Kasumi-1 (cell line): ENCODE results near the gene SIM2.
A peak's percentile ranks its signal among the peaks of the same experiment; 100 is the strongest.

Experiments
- DNase-seq, 2 experiments: peaks; one replicate each; lab custom pipeline; 2025; lab: John Stamatoyannopoulos, UW

SIM2 gene

DNA sequence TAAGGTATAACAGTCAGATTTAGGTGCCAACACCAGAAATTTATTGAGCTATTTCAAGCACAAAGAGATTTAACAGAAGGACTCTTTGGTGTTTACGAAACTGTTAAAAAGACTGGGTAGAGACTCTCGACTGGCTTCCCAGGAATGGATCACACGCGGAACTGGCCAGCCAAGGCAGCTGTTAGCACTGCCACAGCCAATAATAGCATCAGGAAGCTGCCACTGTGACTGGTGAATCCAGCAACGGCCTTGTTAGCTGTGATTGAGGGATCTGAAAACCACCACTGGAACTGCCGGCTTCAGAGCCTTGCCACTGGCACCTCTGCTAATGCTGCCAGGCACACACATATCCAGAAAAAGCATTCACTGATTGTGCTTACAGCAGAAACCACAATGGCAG is 10.6 kb upstream of the SIM2 start:
- no peak for DNase-seq

- no peak for DNase-seq
Measured at GRCh38 chr21:36689324-36689723, 9.6 kb upstream of the SIM2 start.

- DNase-seq = no peak
Measured at GRCh38 chr21:36690628-36691554, 8.0 kb upstream of the SIM2 start.

DNA sequence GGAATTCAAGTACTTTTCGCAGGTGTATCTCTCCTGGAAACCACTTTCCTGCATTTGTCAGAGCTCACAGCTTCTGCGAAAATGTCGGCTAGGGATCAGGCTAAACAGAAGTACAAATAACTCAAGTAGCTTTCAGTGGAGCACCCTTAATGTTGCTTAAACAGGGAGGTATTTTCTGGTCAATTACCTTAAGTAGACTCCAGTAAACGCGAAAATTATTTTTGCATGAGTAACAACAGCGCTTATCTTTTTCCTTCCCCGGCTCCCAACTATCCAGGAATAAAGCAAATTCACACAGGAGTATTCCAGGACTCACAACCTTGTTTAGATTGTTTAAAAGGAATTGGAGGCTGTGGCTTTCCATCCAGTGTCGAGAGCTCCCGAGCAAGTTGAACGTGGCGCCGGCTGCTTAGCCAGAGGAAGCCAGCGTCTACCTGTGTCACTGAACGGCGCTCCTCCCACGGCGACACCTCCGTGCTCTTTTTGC is 7.3 kb upstream of the SIM2 start:
- no peak for DNase-seq

GRCh38 chr21:36692114-36692834 is 6.6 kb upstream of the SIM2 start:
- DNase-seq = no peak

GRCh38 chr21:36692835-36693488 is 6.0 kb upstream of the SIM2 start:
- DNase-seq = no peak

GRCh38 chr21:36693489-36694030 is 5.4 kb upstream of the SIM2 start:
- no peak for DNase-seq

DNA sequence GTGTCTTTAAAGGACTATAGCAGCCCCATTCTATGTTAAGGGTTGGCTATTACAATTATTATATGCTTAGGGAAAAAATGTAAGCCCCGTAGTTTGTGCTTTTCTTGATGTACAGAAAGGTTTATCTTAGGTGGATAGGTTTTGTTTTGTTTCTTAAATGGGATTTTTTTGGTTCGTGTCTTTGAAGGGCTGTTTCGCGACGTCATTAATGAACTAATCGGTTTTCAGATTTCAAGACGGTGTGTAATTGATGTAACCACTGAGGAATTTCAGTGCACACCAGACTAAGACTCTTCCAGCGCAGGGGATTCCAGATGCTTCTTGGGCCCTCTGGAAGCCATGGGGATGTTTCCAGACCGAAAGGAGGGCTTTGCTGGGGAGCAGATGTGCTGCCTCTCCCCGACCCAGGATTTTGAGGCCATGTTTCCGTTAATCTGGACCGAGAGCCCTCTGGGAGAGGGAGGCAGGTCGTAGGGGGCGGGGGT is 4.8 kb upstream of the SIM2 start:
- no peak for DNase-seq

DNA sequence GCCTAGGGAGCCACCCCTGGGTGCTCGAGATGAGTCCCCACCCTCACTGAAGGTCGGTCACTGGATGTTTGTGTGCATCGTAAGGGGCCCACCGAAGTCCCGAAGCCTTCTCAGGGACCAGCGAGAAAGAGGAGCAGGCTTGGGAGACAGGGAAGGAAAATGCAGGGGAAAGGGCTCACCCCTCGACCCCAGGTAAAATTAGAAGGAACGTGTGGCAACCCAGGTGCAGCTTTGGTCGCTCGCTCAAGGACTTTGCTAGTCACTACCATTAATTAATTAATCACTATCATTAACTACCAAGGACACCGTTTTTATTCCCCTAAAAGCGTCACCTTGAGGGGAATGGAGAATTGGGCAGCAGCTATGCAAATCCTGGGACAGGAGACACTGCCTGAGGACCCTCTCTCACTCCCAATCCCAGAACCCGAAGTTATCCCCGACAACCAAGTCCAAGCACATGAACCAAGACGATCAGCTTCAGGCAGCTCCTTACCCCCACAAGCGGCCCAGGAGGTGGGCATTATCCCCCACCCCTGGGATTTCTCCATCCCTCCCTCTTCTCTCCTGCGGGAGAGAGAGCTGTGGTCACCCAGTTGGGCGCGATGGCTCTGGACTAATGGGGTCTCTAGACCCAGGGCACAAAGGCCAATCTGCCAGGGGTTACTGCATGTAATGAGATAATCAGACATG is 4.2 kb upstream of the SIM2 start:
- DNase-seq = no peak

- DNase-seq = no peak
Measured at GRCh38 chr21:36695283-36695634, 3.7 kb upstream of the SIM2 start.

GRCh38 chr21:36695671-36696389 is 3.1 kb upstream of the SIM2 start:
- no peak for DNase-seq

- no peak for DNase-seq
Measured at GRCh38 chr21:36696390-36697059, 2.4 kb upstream of the SIM2 start.

DNA sequence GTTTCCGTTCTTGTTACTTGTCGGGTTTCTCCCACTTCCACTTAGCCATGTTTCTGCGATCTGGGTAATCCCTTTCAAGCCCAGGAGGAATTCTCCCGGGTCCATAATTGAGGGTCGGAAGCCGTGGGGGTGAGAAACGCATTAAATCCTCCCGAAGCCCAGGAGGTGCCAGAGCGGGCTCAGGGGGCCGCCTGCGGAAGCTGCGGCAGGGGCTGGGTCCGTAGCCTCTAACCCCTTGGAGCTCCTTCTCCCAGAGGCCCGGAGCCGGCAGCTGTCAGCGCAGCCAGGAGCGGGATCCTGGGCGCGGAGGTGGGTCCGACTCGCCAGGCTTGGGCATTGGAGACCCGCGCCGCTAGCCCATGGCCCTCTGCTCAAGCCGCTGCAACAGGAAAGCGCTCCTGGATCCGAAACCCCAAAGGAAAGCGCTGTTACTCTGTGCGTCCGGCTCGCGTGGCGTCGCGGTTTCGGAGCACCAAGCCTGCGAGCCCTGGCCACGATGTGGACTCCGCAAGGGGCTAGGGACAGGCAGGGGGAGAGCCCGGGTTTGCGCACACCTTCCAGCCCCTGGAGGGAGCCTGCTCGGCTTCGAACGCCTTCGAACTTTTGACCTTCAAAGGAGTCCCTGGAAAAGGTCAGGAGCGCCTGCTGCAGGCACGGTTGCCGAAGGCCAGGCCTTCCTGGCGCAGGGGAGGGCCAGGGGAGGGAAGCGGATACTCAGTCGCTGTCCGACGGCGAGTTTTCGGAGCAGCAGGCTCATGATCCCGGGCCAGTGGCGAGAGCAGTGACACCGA is 1.7 kb upstream of the SIM2 start:
- DNase-seq = no peak

DNA sequence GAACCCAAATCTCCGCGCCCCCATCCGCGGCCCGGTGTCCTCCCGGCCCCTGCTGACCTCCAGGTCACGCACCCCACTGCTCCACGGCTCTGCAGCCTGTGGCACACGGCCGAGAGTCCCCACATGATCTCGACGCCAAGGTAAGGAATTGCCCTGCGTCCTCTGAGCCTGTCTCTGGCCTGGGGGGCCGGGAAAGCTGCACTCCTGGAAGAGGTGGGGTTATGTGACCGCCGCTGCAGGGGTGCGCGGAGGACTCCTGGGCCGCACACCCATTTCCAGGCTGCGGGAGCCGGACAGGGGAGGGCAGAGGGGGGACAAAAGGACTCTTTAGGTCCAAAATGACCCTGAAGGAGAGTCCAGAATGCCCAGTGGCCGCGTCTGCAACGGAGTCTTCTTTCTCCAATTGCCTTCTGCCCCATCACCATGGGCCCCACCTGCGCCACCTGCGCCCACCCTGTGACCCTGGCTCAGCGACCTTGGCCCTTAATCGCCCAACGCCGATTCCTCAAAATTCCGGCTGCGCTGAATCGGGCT is 997 bp upstream of the SIM2 start:
- no peak for DNase-seq

DNA sequence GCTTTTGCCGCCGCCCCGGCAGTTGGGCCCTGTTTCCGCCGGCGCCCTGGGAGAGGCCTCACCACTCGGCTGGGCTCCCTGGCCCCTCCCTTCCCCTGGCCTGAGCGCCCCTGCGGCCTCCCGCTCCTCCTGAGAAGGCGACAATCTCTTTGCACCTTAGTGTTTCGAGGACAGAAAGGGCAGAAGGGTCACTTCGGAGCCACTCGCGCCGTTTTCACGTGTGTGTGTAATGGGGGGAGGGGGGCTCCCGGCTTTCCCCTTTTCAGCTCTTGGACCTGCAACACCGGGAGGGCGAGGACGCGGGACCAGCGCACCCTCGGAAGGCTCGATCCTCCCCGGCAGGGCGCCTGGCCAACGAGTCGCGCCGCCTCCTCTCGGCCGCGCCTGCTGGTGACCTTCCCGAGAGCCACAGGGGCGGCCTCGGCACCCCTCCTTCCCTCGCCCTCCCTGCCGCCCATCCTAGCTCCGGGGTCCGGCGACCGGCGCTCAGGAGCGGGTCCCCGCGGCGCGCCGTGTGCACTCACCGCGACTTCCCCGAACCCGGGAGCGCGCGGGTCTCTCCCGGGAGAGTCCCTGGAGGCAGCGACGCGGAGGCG is 432 bp upstream of the SIM2 start:
- DNase-seq = peak; percentile 27 to 42

- no peak for DNase-seq
Measured at GRCh38 chr21:36699546-36700294, 805 bp downstream of the SIM2 start.

- DNase-seq = no peak
Measured at GRCh38 chr21:36700295-36700970, 1.5 kb downstream of the SIM2 start.
